GM19438 (cell line): ENCODE measurements around the gene HIP1R.
"Not testable (repeated sequence)": the region's sequence is repeated elsewhere in the genome, so short reads cannot be mapped to it uniquely, and the experiment has no call there.

ENCODE experiments used
- ATAC-seq: cut with Tn5 transposase; IDR thresholded peaks from one replicate; pipeline ENCODE4 v1.9.1; 2021; ENCODE audit warnings: low read depth; ENCODE audit not compliant: unreplicated experiment

HIP1R gene

GRCh38 chr12:122871851-122872780 is 36.9 kb downstream of the HIP1R start:
- ATAC-seq = no peak

- no peak for ATAC-seq
Observed at GRCh38 chr12:122872815-122873361, 37.6 kb downstream of the HIP1R start.

DNA sequence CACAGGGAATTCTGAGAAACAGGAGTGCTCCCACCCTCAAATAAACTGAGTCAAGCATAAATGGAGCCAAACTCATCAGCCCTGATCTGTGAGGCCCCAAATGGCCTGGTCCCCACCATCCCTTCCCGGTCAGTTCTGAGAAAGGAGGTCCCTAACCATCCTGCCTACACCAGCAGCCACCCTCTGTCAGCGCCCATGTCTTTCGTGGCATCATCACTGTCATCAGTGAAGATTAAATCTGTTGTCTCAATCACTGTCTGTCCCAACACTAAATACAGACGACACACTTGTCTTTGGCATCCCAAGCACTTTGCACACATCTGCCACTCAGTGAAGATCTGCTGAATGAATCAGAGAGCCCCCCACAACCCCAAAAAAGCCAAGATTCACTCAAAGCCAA is 38.3 kb downstream of the HIP1R start:
- ATAC-seq = no peak

DNA sequence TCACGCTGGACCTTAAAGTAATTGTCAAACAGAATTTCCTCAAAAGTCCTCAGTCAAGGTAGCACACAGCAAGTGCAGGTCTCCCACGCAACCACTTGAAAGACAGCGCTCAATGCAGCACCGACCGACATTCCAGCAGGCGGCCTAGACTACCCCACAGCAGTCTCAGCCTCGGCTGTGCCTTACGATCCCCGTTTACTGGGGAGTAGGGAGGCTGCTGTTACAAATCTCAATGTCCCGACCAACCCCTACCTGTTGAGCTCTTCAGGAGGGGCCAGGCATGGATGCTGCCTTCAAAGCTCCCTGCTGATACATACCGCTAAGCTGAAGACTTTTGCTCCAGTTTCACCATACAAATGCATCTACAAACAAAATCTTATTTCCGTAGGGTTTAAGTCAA is 38.8 kb downstream of the HIP1R start:
- no peak for ATAC-seq

GRCh38 chr12:122875590-122876220 is 40.4 kb downstream of the HIP1R start:
- peak; percentile 45 for ATAC-seq

DNA sequence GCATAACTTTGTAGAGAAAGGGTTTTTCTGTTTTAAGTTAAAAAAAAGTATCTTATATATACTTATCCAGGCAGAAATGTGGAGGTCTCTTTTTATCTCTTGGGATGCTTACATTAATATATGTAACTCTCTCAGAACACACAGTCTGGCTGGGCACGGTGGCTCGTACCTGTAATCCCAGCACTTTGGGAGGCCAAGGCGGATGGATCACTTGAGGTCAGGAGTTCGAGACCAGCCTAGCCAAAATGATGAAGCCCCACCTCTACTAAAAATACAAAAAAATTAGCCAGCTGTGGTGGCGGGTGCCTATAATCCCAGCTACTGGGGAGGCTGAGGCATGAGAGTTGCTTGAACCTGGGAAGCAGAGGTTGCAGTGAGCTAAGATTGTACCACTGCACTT is 41.0 kb downstream of the HIP1R start:
- ATAC-seq = not testable (repeated sequence)

DNA sequence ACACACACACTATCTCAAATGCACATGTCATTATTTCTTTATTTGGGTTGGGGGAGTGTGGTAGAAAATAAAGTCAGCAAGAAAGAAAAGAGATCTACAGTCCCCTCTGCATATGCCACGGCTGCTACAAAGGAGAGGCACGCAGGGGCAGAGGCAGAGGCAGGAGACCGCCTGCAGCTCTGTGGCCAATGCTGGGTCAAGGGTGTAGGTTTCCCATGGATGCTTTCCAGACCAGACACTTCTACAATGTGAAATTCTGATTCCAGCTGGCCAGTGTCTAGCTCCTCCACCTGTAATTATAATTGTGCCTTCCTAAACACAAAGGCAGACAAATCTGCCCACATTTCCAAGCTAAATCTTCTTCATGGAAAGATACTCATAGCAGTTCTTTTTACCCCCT is 41.5 kb downstream of the HIP1R start:
- no peak for ATAC-seq

DNA sequence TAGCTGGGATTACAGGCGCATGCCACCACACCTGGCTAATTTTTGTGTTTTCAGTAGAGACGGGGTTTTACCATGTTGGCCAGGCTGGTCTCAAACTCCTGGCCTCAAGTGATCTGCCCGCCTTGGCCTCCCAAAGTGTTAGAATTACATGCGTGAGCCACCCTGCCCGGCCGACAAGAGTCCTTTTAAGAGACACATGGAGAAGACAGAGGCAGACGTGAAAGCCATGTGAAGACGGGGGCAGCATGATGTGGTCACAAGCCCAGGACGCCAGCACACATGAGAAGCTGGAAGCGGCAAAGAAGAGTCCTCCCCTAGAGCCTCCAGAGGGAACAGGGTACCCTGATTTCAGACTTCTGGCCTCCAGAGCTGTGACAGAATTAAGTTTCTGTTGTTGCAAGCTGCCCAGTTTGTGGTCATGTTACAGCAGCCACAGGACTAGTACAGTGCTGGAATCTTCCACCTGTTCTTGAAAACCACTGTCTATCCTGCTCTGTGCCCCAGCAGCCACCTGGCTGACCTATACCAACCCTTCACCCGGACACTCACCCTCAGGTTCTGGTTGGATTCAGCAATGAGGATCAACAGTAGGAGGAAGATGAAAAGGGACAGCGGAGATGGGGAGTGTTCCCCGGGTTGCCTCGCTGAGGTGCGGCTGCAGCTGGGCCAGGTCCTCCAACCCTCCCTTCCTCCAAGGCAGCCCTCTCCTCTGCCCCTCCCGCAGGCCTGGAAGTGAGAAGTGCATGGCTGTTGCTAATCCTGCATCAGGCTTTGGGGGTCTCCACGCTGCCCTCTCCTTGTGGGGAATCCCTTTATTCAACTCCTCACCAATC is 43.7 kb downstream of the HIP1R start:
- ATAC-seq = no peak

- no peak for ATAC-seq
Observed at GRCh38 chr12:122880155-122880667, 45.0 kb downstream of the HIP1R start.

GRCh38 chr12:122880668-122881067 is 45.4 kb downstream of the HIP1R start:
- ATAC-seq = no peak

DNA sequence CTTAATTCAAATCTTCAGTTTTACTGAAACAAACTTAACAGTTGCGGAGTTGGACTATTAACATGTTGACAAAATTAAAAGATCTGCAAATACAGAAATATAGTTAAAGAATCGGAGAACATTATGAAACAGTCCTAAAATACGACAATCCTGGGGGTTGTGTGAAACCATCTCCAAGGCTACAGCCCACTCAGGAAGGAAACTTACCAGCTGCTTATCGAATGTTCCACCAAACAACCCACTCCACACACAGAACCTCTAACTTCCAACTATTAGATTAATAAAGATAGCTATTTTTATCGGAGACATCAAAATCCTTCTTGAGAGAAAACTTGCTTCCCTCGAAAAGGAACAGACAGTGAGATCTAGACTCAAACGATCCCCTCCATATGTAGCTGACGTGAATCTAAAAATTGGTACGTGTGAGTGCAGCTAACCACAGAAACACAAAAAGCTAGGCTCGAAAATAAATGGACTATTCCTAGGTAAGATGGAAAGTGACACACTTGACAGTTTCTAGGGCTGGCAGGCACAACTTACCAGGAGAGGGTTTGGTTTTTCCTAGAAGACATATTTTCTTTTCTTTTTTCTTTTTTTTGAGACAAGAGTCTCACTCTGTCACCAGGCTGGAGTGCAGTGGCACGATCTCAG is 47.8 kb downstream of the HIP1R start:
- ATAC-seq = no peak

- ATAC-seq = no peak
Observed at GRCh38 chr12:122884091-122884826, 49.0 kb downstream of the HIP1R start.

DNA sequence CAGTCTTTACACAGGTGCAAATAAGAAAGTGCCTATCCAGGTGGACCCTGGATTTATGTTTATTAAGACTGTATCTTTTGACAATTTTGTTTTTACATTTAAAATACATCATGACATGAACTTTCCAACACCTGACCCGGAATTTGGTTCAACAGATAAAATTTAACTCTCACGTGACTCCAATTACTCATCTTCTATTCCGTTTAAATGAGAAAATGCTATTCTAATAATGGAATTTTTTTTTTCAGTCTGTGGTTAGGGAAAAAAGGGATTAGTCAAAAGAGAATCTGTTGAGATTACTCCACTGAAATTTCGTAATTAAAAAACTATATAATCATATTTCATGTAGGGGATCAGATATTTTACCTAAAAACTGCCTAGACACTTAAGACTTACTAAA is 49.6 kb downstream of the HIP1R start:
- ATAC-seq = no peak

- no peak for ATAC-seq
Observed at GRCh38 chr12:122886161-122886560, 50.9 kb downstream of the HIP1R start.

DNA sequence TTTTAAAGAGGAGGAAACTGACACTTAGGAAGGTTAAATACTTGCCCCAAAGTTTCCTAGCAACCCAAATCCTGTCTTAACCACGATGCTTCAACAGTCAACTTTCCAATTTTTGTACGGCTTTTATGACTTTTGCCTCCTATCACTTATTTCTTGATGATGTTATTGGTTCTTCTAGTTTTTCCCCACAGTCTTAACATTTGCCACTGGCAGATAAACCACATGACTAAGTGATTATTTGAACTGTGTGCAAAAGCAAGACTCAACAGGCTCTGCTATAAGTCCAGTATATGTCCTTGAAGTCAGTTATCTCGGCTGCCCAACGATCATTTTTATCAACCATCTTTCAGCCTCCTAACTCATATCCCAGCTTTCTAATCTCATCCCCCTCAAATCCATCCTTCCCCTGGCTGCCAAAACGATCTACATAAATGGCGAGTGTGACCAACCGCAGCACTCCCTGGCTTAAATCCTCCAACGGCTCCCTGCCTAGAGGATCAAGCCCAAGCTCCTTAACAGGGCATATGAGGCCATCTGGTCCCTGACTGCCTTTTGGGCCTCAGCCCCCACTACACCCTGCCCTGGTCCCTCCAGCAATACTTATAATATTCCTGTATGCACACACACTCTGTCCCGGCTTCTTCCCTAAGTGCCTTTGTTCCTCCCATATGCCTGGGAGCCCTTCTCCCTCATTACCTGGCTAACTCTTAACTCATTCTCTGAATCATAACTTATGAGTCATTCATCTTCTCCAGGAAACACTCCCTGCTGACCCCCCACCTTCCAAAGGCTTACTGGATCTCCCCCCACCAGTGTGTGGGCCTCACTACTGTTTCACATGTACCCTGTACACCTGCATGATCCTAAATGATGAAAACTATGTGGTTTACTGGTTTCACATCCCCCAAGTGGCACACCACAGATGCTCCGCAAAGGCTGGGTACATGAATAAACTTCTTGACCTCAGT is 51.9 kb downstream of the HIP1R start:
- peak; percentile 75 for ATAC-seq

DNA sequence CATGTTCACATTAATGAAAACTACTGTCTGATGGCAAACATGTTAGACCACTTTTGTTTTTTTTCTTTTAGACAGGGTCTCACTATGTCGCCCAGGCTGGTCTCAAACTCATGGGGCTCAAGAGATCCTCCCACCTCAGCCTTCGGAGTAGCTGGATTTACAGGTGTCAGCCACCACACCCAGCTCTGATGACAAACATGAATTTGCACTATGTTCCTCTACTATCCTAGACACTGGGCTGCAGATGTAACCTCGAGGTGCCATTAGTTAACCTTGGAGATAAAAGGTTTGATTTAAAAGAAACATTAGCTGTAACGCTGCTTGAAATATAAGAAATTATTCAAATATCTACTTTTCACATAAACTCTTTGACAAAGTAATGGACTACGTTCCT is 52.6 kb downstream of the HIP1R start:
- ATAC-seq = peak; percentile 30

GRCh38 chr12:122888232-122888752 is 53.0 kb downstream of the HIP1R start:
- ATAC-seq = peak; percentile 50
